Measurements from ENCODE around the gene SLC25A48.

The SLC25A48 gene

DNA sequence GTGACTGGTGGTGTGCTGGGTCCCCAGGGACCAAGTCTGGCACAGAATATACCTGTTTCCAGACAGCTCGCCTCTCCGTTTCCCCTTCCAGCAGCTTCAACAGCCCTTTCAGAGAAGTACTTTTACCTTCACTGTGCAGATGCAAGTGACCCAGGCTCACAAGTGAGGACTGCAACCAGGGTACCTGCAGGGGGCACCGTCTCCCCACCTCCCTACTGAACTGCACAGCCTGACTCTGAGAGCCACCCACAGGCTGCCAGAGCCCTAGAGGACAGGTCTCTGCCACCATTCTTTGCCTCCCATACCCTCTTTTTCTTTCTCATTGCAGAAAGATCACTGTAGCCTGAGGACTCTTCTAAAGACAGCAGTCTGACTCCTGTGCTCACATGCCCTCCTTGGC is 45.8 kb downstream of the SLC25A48 start:
- no peaks in the 10 kb centered on the region for H3K4me1 ChIP-seq (ENCODE audit: insufficient read depth, low read length, severe bottlenecking)
- H4K20me1 ChIP-seq (ENCODE audit: insufficient read depth, low read length): no peaks in the 10 kb centered on the region
- H3K36me3 ChIP-seq (ENCODE audit: insufficient read depth, low read length): no peaks in the 10 kb centered on the region
- no peak overlapping the region for H3K9ac ChIP-seq (ENCODE audit: low read length)
- H3F3A ChIP-seq (ENCODE audit: insufficient read depth, low read length): no peaks in the 10 kb centered on the region
- H3K4me2 ChIP-seq (ENCODE audit: low read length): no peak overlapping the region
- no peaks in the 10 kb centered on the region for H3K9me3 ChIP-seq (ENCODE audit: low read length)
- H3K4me3 ChIP-seq (ENCODE audit: low read depth, low read length, poor library complexity, severe bottlenecking): no peak overlapping the region
- H3K79me2 ChIP-seq (ENCODE audit: insufficient read depth, low read length): no peaks in the 10 kb centered on the region
- no peak overlapping the region for H3K27ac ChIP-seq (ENCODE audit: low read depth, low read length, poor library complexity, severe bottlenecking)
- H3K27me3 ChIP-seq (ENCODE audit: insufficient read depth, low read length): no peaks in the 10 kb centered on the region
- H3K9me2 ChIP-seq (ENCODE audit: low read depth, low read length): no peaks in the 10 kb centered on the region
- TF ChIP-seq EZH2 (IDR thresholded peaks at IDR 0.05; ENCODE audit: borderline replicate concordance, low read length) (no peak), CTCF (IDR thresholded peaks at IDR 0.05; ENCODE audit: low read length) (peak; percentile 57)
- no peak overlapping the region for H2AFZ ChIP-seq (ENCODE audit: low read length)

- Histone ChIP-seq H3F3A (ENCODE audit: insufficient read depth, low read length) (no peaks in the 10 kb centered on the region), H2AFZ (ENCODE audit: low read length) (no peak overlapping the region), H3K9me3 (ENCODE audit: low read length) (no peaks in the 10 kb centered on the region), H3K27ac (ENCODE audit: low read depth, low read length, poor library complexity, severe bottlenecking) (no peak overlapping the region), H3K79me2 (ENCODE audit: insufficient read depth, low read length) (no peaks in the 10 kb centered on the region), H3K9me2 (ENCODE audit: low read depth, low read length) (no peaks in the 10 kb centered on the region), H3K4me1 (ENCODE audit: insufficient read depth, low read length, severe bottlenecking) (no peaks in the 10 kb centered on the region), H3K4me2 (ENCODE audit: low read length) (no peak overlapping the region), H3K4me3 (ENCODE audit: low read depth, low read length, poor library complexity, severe bottlenecking) (no peak overlapping the region), H3K27me3 (ENCODE audit: insufficient read depth, low read length) (no peaks in the 10 kb centered on the region), H3K36me3 (ENCODE audit: insufficient read depth, low read length) (no peaks in the 10 kb centered on the region), H4K20me1 (ENCODE audit: insufficient read depth, low read length) (no peaks in the 10 kb centered on the region), H3K9ac (ENCODE audit: low read length) (no peak overlapping the region)
- no peak for TF ChIP-seq CTCF (IDR thresholded peaks at IDR 0.05; ENCODE audit: low read length)
- TF ChIP-seq EZH2 (IDR thresholded peaks at IDR 0.05; ENCODE audit: borderline replicate concordance, low read length): no peak
These were observed 46.3 kb downstream of the SLC25A48 start for GRCh38 chr5:135880801-135881200.

DNA sequence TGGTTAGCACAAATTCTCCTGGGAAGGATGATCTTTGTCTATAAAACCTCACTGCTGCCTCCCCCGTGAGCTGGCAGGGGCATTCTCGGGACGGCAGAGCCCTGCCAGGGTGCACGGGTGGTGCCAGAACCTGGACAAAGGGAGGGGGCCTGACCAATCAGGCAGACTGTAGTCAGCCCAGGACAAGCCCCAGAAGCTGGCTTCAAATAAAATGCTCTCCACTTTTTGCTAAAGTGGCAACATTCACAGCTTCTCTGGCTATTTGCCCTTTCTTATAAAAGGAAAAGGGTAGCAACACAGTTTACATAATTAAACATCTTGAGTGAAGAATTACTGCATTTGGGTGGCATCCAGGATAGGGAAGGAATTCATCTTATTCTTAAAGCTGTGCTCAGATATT is 46.8 kb downstream of the SLC25A48 start:
- no peak overlapping the region for H2AFZ ChIP-seq (ENCODE audit: low read length)
- no peaks in the 10 kb centered on the region for H3K9me2 ChIP-seq (ENCODE audit: low read depth, low read length)
- H4K20me1 ChIP-seq (ENCODE audit: insufficient read depth, low read length): no peaks in the 10 kb centered on the region
- no peaks in the 10 kb centered on the region for H3K9me3 ChIP-seq (ENCODE audit: low read length)
- H3K79me2 ChIP-seq (ENCODE audit: insufficient read depth, low read length): no peaks in the 10 kb centered on the region
- no peak overlapping the region for H3K27ac ChIP-seq (ENCODE audit: low read depth, low read length, poor library complexity, severe bottlenecking)
- no peak overlapping the region for H3K4me2 ChIP-seq (ENCODE audit: low read length)
- no peaks in the 10 kb centered on the region for H3K4me1 ChIP-seq (ENCODE audit: insufficient read depth, low read length, severe bottlenecking)
- no peak overlapping the region for H3K4me3 ChIP-seq (ENCODE audit: low read depth, low read length, poor library complexity, severe bottlenecking)
- TF ChIP-seq EZH2 (IDR thresholded peaks at IDR 0.05; ENCODE audit: borderline replicate concordance, low read length) (no peak), CTCF (IDR thresholded peaks at IDR 0.05; ENCODE audit: low read length) (no peak)
- H3K9ac ChIP-seq (ENCODE audit: low read length): no peak overlapping the region
- no peaks in the 10 kb centered on the region for H3K27me3 ChIP-seq (ENCODE audit: insufficient read depth, low read length)
- H3K36me3 ChIP-seq (ENCODE audit: insufficient read depth, low read length): no peaks in the 10 kb centered on the region
- H3F3A ChIP-seq (ENCODE audit: insufficient read depth, low read length): no peaks in the 10 kb centered on the region
